Measurements from ENCODE around the gene COIL. TPM values are rescaled to one million over a fixed set of nuclear protein-coding genes. Genes with fewer than 3 reads are reported as not detected.

COIL gene
- total and polyA plus RNA-seq, 9 of the 15 experiments (the other 6 are each of a cell fraction or from before 2014, with no cell fraction given), result 23.9 to 41.3 (median 28.7) TPM

DNA sequence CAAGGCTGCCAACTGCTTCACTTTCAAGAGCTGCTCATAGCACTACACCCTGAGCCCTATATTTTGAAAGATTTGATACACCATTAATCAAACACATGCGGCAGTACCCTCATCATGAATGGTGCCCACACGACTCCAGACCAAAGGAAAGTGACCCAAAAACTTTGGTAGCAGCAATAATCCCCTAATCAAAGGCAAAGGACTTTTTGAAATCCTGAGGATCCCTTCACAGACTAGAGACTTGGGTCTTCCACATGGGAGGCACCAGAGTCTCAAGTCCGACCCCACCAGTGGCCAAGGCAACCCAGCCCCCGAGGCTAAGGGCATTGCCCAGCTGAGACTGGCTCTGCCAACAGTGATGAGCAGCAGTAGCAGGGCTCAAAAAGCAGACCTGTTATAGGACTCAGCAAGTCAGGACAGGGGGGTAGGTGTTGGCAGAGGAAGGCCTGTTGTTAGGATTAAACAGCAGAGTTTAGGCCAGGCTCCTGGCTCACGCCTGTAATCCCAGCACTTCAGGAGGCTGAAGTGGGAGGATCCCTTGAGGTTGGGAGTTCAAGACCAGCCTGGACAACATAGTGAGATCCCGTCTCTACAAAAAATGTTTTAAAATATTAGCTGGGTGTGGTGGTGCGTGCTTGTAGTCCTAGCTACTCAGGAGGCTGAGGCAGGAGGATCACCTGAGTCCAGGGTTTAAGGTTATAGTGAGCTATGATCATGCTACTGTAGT is 50.2 kb downstream of the COIL start (continued):
- TF ChIP-seq, protein P1, sequence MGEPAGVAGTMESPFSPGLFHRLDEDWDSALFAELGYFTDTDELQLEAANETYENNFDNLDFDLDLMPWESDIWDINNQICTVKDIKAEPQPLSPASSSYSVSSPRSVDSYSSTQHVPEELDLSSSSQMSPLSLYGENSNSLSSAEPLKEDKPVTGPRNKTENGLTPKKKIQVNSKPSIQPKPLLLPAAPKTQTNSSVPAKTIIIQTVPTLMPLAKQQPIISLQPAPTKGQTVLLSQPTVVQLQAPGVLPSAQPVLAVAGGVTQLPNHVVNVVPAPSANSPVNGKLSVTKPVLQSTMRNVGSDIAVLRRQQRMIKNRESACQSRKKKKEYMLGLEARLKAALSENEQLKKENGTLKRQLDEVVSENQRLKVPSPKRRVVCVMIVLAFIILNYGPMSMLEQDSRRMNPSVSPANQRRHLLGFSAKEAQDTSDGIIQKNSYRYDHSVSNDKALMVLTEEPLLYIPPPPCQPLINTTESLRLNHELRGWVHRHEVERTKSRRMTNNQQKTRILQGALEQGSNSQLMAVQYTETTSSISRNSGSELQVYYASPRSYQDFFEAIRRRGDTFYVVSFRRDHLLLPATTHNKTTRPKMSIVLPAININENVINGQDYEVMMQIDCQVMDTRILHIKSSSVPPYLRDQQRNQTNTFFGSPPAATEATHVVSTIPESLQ (CRISPR knock-in tag; IDR thresholded peaks at IDR 0.05), result no peak
- TF ChIP-seq ZBED1 (IDR thresholded peaks at IDR 0.05), result no peak
- TF ChIP-seq SMAD4 (CRISPR knock-in tag; conservative IDR thresholded peaks at IDR 0.05), result 0 out of 2 replicates have a peak, but pooled peaks have one; percentile 2
- TF ChIP-seq TRIM28 (IDR thresholded peaks at IDR 0.05), result 0 out of 2 replicates have a peak, but pooled peaks have one; percentile 5
- TF ChIP-seq EHMT2 (IDR thresholded peaks at IDR 0.05), result no peak
- TF ChIP-seq RBFOX2 (IDR thresholded peaks at IDR 0.05; ENCODE audit: low read depth, low read length), result 0 out of 2 replicates have a peak, but pooled peaks have one; percentile 18
- no peak for TF ChIP-seq CEBPB (tag; IDR thresholded peaks at IDR 0.05)
- TF ChIP-seq PYGO2 (tag; IDR thresholded peaks at IDR 0.05), result no peak
- no peak for TF ChIP-seq NONO (IDR thresholded peaks at IDR 0.05; ENCODE audit: low read depth in 2 of 2, low read length in 1 of 2)
- TF ChIP-seq JUND (IDR thresholded peaks at IDR 0.05; ENCODE audit: borderline replicate concordance, low read depth, low read length), result no peak
- TF ChIP-seq JUND (tag; IDR thresholded peaks at IDR 0.05; ENCODE audit: borderline replicate concordance, low read depth, low read length), result no peak
- TF ChIP-seq KAT2B (IDR thresholded peaks at IDR 0.05; ENCODE audit: low read depth, low read length), result no peak
- no peak for TF ChIP-seq ZNF444 (CRISPR knock-in tag; IDR thresholded peaks at IDR 0.05)
- no peak for TF ChIP-seq ZNF551 (CRISPR knock-in tag; IDR thresholded peaks at IDR 0.05)
- TF ChIP-seq SIX5 (IDR thresholded peaks at IDR 0.05; ENCODE audit: borderline replicate concordance in 1 of 2, insufficient read depth in 1 of 2, low read depth in 1 of 2, low read length in 2 of 2), result no peak
- TF ChIP-seq ZNF76 (CRISPR knock-in tag; IDR thresholded peaks at IDR 0.05; ENCODE audit: borderline replicate concordance), result 0 out of 2 replicates have a peak, but pooled peaks have one; percentile 69
- TF ChIP-seq ZBTB17 (CRISPR knock-in tag; IDR thresholded peaks at IDR 0.05), result 0 out of 2 replicates have a peak, but pooled peaks have one; percentile 14
- no peak; a peak in 1 of 4 replicates for TF ChIP-seq NRF1 (conservative IDR thresholded peaks at IDR 0.05 in 1 of 2, IDR thresholded peaks at IDR 0.05 in 1 of 2)
- TF ChIP-seq BCOR (IDR thresholded peaks at IDR 0.05), result peak; percentile 64
- TF ChIP-seq ADNP (tag; IDR thresholded peaks at IDR 0.05), result no peak
- TF ChIP-seq HDAC3 (IDR thresholded peaks at IDR 0.05; ENCODE audit: borderline replicate concordance, partially characterized antibody), result no peak
- no peak for TF ChIP-seq MED1 (CRISPR knock-in tag; IDR thresholded peaks at IDR 0.05; ENCODE audit: borderline replicate concordance)
- TF ChIP-seq, protein P2, sequence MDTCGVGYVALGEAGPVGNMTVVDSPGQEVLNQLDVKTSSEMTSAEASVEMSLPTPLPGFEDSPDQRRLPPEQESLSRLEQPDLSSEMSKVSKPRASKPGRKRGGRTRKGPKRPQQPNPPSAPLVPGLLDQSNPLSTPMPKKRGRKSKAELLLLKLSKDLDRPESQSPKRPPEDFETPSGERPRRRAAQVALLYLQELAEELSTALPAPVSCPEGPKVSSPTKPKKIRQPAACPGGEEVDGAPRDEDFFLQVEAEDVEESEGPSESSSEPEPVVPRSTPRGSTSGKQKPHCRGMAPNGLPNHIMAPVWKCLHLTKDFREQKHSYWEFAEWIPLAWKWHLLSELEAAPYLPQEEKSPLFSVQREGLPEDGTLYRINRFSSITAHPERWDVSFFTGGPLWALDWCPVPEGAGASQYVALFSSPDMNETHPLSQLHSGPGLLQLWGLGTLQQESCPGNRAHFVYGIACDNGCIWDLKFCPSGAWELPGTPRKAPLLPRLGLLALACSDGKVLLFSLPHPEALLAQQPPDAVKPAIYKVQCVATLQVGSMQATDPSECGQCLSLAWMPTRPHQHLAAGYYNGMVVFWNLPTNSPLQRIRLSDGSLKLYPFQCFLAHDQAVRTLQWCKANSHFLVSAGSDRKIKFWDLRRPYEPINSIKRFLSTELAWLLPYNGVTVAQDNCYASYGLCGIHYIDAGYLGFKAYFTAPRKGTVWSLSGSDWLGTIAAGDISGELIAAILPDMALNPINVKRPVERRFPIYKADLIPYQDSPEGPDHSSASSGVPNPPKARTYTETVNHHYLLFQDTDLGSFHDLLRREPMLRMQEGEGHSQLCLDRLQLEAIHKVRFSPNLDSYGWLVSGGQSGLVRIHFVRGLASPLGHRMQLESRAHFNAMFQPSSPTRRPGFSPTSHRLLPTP (IDR thresholded peaks at IDR 0.05; ENCODE audit: borderline replicate concordance, extremely low read depth, insufficient read length), result no peak
- TF ChIP-seq SMAD1 (IDR thresholded peaks at IDR 0.05; ENCODE audit: low read depth, low read length, partially characterized antibody), result no peak
- no peak for TF ChIP-seq RFX7 (CRISPR knock-in tag; IDR thresholded peaks at IDR 0.05)
- no peak for TF ChIP-seq SMAD2 (IDR thresholded peaks at IDR 0.05; ENCODE audit: low read depth, low read length)
